NT2/D1 (cell line): Measurements from ENCODE around the gene RIPPLY2.

ENCODE experiments used
- YY1 ChIP-seq: IDR thresholded peaks from 2 replicates; pipeline ENCODE4 v1.6.1; 2011; ENCODE audit not compliant: insufficient read length, insufficient read depth
- ZNF274 ChIP-seq: IDR thresholded peaks from 2 replicates; pipeline ENCODE4 v1.6.1; 2011; ENCODE audit warnings: mild to moderate bottlenecking, low read depth, low read length

- TF ChIP-seq ZNF274 (no peak), YY1 (no peak)
These were observed 44.2 kb upstream of the RIPPLY2 start for GRCh38 chr6:83808926-83809325.
